HCT116 (cell line): ENCODE results near the gene FLNC. TPM values are rescaled to one million over a fixed set of nuclear protein-coding genes. Genes with fewer than 3 reads are reported as not detected.

Experiments used
- ATAC-seq: fragments of 200-7000 bp; cut with Tn5 transposase; 2 replicates; pipeline ENCODE4 v1.9.1; 2020; ENCODE audit warnings: mild to moderate bottlenecking, moderate library complexity
- BruUV-seq: library from RNA; stranded (reverse); fragments of 400-500 nt; replicated peaks from 2 replicates; lab custom pipeline; 2021; lab: Mats Ljungman, UMichigan
- CTCF ChIA-PET: fragments of 300-600 bp; sonication (Branson Sonifier 250); formaldehyde crosslinking; loops from one replicate; lab custom pipeline; 2021; ENCODE audit warnings: antibody characterized with exemption; lab: Charles Lee
- POLR2A ChIA-PET: fragments of 300-600, 350-600 bp; sonication (Branson Sonifier 250); formaldehyde crosslinking; loops from one replicate; lab custom pipeline; 2021; ENCODE audit warnings: antibody characterized with exemption; lab: Charles Lee
- RAD21 ChIA-PET, 2 experiments: fragments of 300-600 bp; sonication (Branson Sonifier 250); formaldehyde crosslinking; loops; one replicate each; lab custom pipeline; 2023; ENCODE audit warnings: low total read pairs in 2 of 2; ENCODE audit not compliant: uncharacterized antibody in 2 of 2, unreplicated experiment in 2 of 2, low non-redundant PET in 1 of 2; lab: Charles Lee
- DNase-seq: peaks from one replicate; pipeline ENCODE4 v3.0.0-alpha.2; 2010; ENCODE audit warnings: low read depth, low spot score
- H2AFZ ChIP-seq: fragments of 200-600 bp; shearing (Covaris generic), sonication (generic); 2 replicates; pipeline ENCODE4 v1.6.1; 2017; ENCODE audit warnings: low read depth, mixed run types, mixed read lengths, antibody characterized with exemption, low read length; ENCODE audit not compliant: poor library complexity, severe bottlenecking
- H3K27ac ChIP-seq: 2 replicates; pipeline ENCODE4 v1.5.1; 2012; ENCODE audit warnings: low read depth, low read length
- H3K27me3 ChIP-seq: fragments of 200-600 bp; sonication (generic); 2 replicates; pipeline ENCODE4 v1.6.1; 2016; ENCODE audit warnings: mixed run types, low read length, mixed read lengths; ENCODE audit not compliant: insufficient read depth
- H3K36me3 ChIP-seq, 2 experiments: fragments of 200-500 bp in 1 of 2; fragments of 200-600 bp in 1 of 2; sonication (Bioruptor generic) in 1 of 2; sonication (generic) in 1 of 2; 2 replicates each; pipeline versions ENCODE4 v1.5.1 to v1.6.1; 2014 to 2016; ENCODE audit warnings: low read length in 2 of 2, inconsistent platforms in 1 of 2, mixed read lengths in 1 of 2, mixed run types in 1 of 2; ENCODE audit not compliant: insufficient read depth in 2 of 2, control insufficient read depth in 1 of 2
- H3K4me1 ChIP-seq, 2 experiments: fragments of 200-600 bp in 1 of 2; sonication (generic) in 1 of 2; 2 replicates each; pipeline versions ENCODE4 v1.5.1 to v1.6.1; 2012 to 2017; ENCODE audit warnings: low read length in 2 of 2, inconsistent platforms in 1 of 2, mild to moderate bottlenecking in 1 of 2, mixed read lengths in 1 of 2, mixed run types in 1 of 2, moderate library complexity in 1 of 2; ENCODE audit not compliant: insufficient read depth in 2 of 2, control insufficient read depth in 1 of 2
- H3K4me2 ChIP-seq: fragments of 200-600 bp; sonication (generic); 2 replicates; pipeline ENCODE4 v1.6.1; 2017; ENCODE audit warnings: mixed run types, low read length, mixed read lengths
- H3K4me3 ChIP-seq, 2 experiments: fragments of 200-600 bp in 1 of 2; sonication (generic) in 1 of 2; replicated peaks in 1 of 2; 2 replicates each; pipeline ENCODE4 v1.5.1; 2011 to 2016; ENCODE audit warnings: low read length in 2 of 2, control low read depth in 1 of 2, low read depth in 1 of 2, mild to moderate bottlenecking in 1 of 2, mixed read lengths in 1 of 2, mixed run types in 1 of 2
- H3K79me2 ChIP-seq: fragments of 200-600 bp; sonication (generic); 2 replicates; pipeline ENCODE4 v1.6.1; 2017; ENCODE audit warnings: mild to moderate bottlenecking, mixed run types, low read length, moderate library complexity, mixed read lengths; ENCODE audit not compliant: insufficient read depth
- H3K9ac ChIP-seq: fragments of 200-600 bp; sonication (generic); 2 replicates; pipeline ENCODE4 v1.6.1; 2016; ENCODE audit warnings: low read length, mixed read lengths
- H3K9me2 ChIP-seq: fragments of 200-600 bp; sonication (generic), shearing (Covaris generic); 2 replicates; pipeline ENCODE4 v1.6.1; 2017; ENCODE audit warnings: mixed run types, mild to moderate bottlenecking, moderate library complexity; ENCODE audit not compliant: insufficient read depth
- H3K9me3 ChIP-seq, 2 experiments: fragments of 200-500 bp in 1 of 2; fragments of 200-600 bp in 1 of 2; sonication (Bioruptor generic) in 1 of 2; sonication (generic) in 1 of 2; 2 replicates each; pipeline ENCODE4 v1.6.1; 2014 to 2017; ENCODE audit warnings: low read length in 2 of 2, mixed read lengths in 2 of 2, inconsistent platforms in 1 of 2, low read depth in 1 of 2, mild to moderate bottlenecking in 1 of 2, mixed run types in 1 of 2, moderate library complexity in 1 of 2; ENCODE audit not compliant: control insufficient read depth in 1 of 2, insufficient read depth in 1 of 2
- H4K20me1 ChIP-seq: fragments of 200-600 bp; sonication (generic), shearing (Covaris generic); 2 replicates; pipeline ENCODE4 v1.6.1; 2017; ENCODE audit warnings: mixed run types, mild to moderate bottlenecking, moderate library complexity; ENCODE audit not compliant: insufficient read depth
- CBX3 ChIP-seq: IDR thresholded peaks from 2 replicates; pipeline ENCODE4 v1.6.1; 2012; ENCODE audit warnings: low read depth
- EGR1 ChIP-seq: IDR thresholded peaks from 2 replicates; pipeline ENCODE4 v1.6.1; 2012; ENCODE audit warnings: low read depth
- ELF1 ChIP-seq: IDR thresholded peaks from 2 replicates; pipeline ENCODE4 v1.6.1; 2012; ENCODE audit warnings: low read depth, borderline replicate concordance
- EZH2 ChIP-seq: fragments of 200-600 bp; sonication (generic); IDR thresholded peaks from 2 replicates; pipeline ENCODE4 v1.6.1; 2017; ENCODE audit warnings: antibody characterized with exemption, mixed run types
- EZH2phosphoT487 ChIP-seq: fragments of 200-600 bp; IDR thresholded peaks from 2 replicates; pipeline ENCODE4 v1.6.1; 2018; ENCODE audit warnings: antibody characterized with exemption, borderline replicate concordance
- JUND ChIP-seq: IDR thresholded peaks from 2 replicates; pipeline ENCODE4 v1.6.1; 2012
- POLR2AphosphoS5 ChIP-seq: IDR thresholded peaks from 2 replicates; pipeline ENCODE4 v1.6.1; 2011; ENCODE audit warnings: mild to moderate bottlenecking, low read depth, low read length, moderate library complexity
- TCF7L2 ChIP-seq: IDR thresholded peaks from 2 replicates; pipeline ENCODE4 v1.7.0; 2011; ENCODE audit warnings: borderline replicate concordance, inconsistent platforms; ENCODE audit not compliant: insufficient read depth, insufficient read length; ENCODE audit errors: extremely low read depth
- ZBTB33 ChIP-seq: IDR thresholded peaks from 2 replicates; pipeline ENCODE4 v1.6.1; 2011; ENCODE audit warnings: mild to moderate bottlenecking, low read length, moderate library complexity; ENCODE audit not compliant: insufficient replicate concordance; ENCODE audit errors: extremely low read depth
- ZNF274 ChIP-seq: fragments of 200-500 bp; sonication (Bioruptor generic); IDR thresholded peaks from 2 replicates; pipeline ENCODE4 v1.6.1; 2014; ENCODE audit warnings: mild to moderate bottlenecking, low read depth, low read length, inconsistent platforms
- intact Hi-C: fragments of 100-400 bp; cut with micrococcal nuclease; formaldehyde crosslinking; loops from 2 replicates; pipeline ENCODE4 v1.10.0; 2022
- total RNA-seq: library from RNA; stranded (reverse); gene quantifications from one replicate; pipeline ENCODE4 v1.2.1, GENCODE V29; 2021; ENCODE audit not compliant: unreplicated experiment

FLNC gene
- total RNA-seq, 1 experiment from 2014 or later = 42.8 TPM

DNA sequence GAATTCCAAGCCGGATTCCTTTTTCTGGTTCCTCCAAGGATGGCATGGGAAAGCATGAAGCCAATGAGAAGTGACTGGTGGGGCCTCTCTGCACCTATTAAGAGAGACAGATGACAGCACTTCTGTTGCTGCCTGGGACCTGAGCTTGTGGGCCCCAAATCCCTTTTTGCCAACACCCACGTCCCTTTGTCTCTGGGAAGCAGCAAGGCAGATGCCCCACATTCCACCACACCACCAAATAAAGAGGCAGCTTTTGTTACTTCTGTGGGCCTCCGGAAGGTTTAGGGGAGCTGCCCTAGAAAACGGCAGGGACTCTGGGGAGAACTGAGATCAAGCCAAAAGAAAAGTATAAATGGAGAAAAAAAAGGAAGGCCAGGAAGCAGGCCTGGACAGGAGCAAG, 35.1 kb upstream of the FLNC start (continued):
- no peak for TF ChIP-seq TCF7L2
- TF ChIP-seq ZBTB33 = no peak

DNA sequence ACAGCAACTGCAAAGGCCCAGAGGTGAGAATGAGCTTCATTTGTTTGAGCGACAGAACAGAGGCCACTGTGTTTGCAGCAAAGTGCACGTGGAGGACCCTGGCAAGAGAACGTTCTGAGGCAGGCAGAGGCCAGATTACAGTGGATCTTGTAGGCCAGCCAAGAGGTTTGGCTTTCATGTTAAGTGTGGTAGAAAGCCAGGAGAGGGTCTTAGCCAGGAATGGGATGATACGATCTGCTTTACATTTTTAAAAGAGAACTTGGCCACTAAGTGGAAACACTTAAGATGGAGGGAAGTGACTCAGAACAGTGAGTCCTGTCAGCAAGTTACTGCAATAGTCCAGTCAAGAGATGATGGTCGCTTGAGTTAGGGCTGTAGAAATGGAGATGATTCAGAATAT, 33.9 kb upstream of the FLNC start:
- TF ChIP-seq EGR1 = no peak
- TF ChIP-seq JUND = no peak
- no peak for TF ChIP-seq CBX3
- TF ChIP-seq ZNF274 = no peak
- no peak for TF ChIP-seq ELF1
- no peak for TF ChIP-seq EZH2
- no peak for TF ChIP-seq EZH2phosphoT487
- TF ChIP-seq POLR2AphosphoS5 = no peak
- no peak for TF ChIP-seq TCF7L2
- H3K4me2 ChIP-seq = no peak overlapping the region
- intact Hi-C loops = no loop called here
- peaks cover 0 to 6% of the 10 kb centered on the region in 2 experiments; a peak in 1 of 4 replicates for H3K4me1 ChIP-seq
- no peaks in the 10 kb centered on the region for H3K9me3 ChIP-seq
- H3K9me2 ChIP-seq = no peaks in the 10 kb centered on the region
- H2AFZ ChIP-seq = no peak overlapping the region
- H3K79me2 ChIP-seq = no peaks in the 10 kb centered on the region
- no peak for DNase-seq
- BruUV-seq = no TSS peak
- ChIA-PET POLR2A (no interaction called here), CTCF (no interaction called here), RAD21 (no interaction called here)
- no peaks in the 10 kb centered on the region for H3K27me3 ChIP-seq
- H3K9ac ChIP-seq = no peak overlapping the region
- no peak overlapping the region for H3K4me3 ChIP-seq
- ATAC-seq = no peak
- no peaks in the 10 kb centered on the region for H3K36me3 ChIP-seq
- no peak overlapping the region for H3K27ac ChIP-seq
- no peaks in the 10 kb centered on the region for H4K20me1 ChIP-seq
